Esophagus muscularis mucosa (tissue), 4 donors: ENCODE results near the gene NDUFA6. TPM values are rescaled to one million over a fixed set of nuclear protein-coding genes. Genes with fewer than 3 reads are reported as not detected.
A peak's percentile ranks its signal among the peaks of the same experiment; 100 is the strongest.
"Not testable (repeated sequence)": the region's sequence is repeated elsewhere in the genome, so short reads cannot be mapped to it uniquely, and the experiment has no call there.

ENCODE experiments used
- DNase-seq: peaks from one replicate; pipeline ENCODE4 v3.0.0-alpha.2; 2017; ENCODE audit errors: extremely low spot score
- H3K27ac ChIP-seq, 4 donors: fragments of 200-600 bp; sonication (generic); replicated peaks in 1 of 4; 1 replicate in 3 of 4; 2 replicates in 1 of 4; pipeline ENCODE4 v1.5.1; 2016 to 2019; ENCODE audit warnings: mild to moderate bottlenecking in 1 of 4
- H3K27me3 ChIP-seq, 4 donors: fragments of 200-600 bp; sonication (generic); one replicate each; pipeline versions ENCODE4 v1.5.1 to v1.6.0; 2016 to 2019
- H3K36me3 ChIP-seq, 4 donors: fragments of 200-600 bp; sonication (generic); one replicate each; pipeline ENCODE4 v1.5.1; 2016 to 2019
- H3K4me1 ChIP-seq, 4 donors: fragments of 200-600 bp; sonication (generic); one replicate each; pipeline ENCODE4 v1.5.1; 2016 to 2019
- H3K4me3 ChIP-seq, 4 donors: fragments of 200-600 bp; sonication (generic); 1 replicate in 2 of 4; 2 replicates in 2 of 4; pipeline ENCODE4 v1.5.1; 2016 to 2019; ENCODE audit warnings: mild to moderate bottlenecking in 4 of 4, moderate library complexity in 1 of 4
- H3K9me3 ChIP-seq, 4 donors: fragments of 200-600 bp; sonication (generic); 1 replicate in 3 of 4; 2 replicates in 1 of 4; pipeline ENCODE4 v1.5.1; 2016 to 2019
- EP300 ChIP-seq: sonication (generic); formaldehyde crosslinking; IDR thresholded peaks from one replicate; pipeline ENCODE4 v1.6.1; 2017; ENCODE audit warnings: antibody characterized with exemption
- POLR2A ChIP-seq: fragments of 450-650 bp; IDR thresholded peaks from one replicate; pipeline ENCODE4 v1.6.1; 2017; ENCODE audit warnings: antibody characterized with exemption, moderate library complexity, mild to moderate bottlenecking, low read depth
- POLR2AphosphoS5 ChIP-seq, 2 donors: sonication (generic); formaldehyde crosslinking; IDR thresholded peaks; one replicate each; pipeline ENCODE4 v1.6.1; 2017; ENCODE audit warnings: antibody characterized with exemption in 2 of 2
- WGBS: methylation state at CpG from one replicate; pipeline ENCODE4 v1.1.5; 2018; 5-methylcytosine and 5-hydroxymethylcytosine counted together
- intact Hi-C: fragments of 100-400 bp; cut with DNase I; formaldehyde crosslinking; loops from one replicate; pipeline ENCODE4 v1.15.1; 2023
- total RNA-seq, 4 donors: library from RNA; depleted of rRNA; stranded (reverse); fragments of >200 nt; gene quantifications; one replicate each; pipeline versions ENCODE4 v1.1.0 to v1.2.1, GENCODE V29; 2016
- TF ChIP-seq, protein P1 (sequence below), 3 experiments: fragments of 200-600 bp in 2 of 3; fragments of 450-650 bp in 1 of 3; sonication (generic) in 2 of 3; IDR thresholded peaks; one replicate each; pipeline ENCODE4 v1.5.1; 2017 to 2019; ENCODE audit warnings: antibody characterized with exemption in 3 of 3, mild to moderate bottlenecking in 2 of 3, moderate library complexity in 1 of 3

Gene NDUFA6
- total RNA-seq, 4 donors from 2014 or later, result 54.0 to 90.9 (median 75.8) TPM

DNA sequence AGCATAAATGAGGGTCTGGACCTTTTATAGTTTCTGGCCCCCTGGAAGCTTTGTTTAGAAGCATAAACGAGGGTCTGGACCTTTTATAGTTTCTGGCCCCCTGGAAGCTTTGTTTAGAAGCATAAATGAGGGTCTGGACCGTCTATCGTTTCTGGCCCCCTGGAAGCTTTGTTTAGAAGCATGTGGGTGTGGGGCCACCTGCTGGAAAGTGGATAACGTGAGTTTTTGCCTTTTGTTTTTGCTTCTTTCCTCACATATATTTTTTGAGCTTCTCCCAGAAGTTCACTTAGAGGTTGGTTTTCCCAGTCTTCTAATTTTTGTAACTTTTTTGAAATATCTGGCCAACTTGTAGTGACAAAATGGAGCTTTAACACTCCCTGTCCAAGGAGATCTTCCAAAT lies 22.2 kb upstream of the NDUFA6 start:
- H3K27ac ChIP-seq, DNase-seq, H3K36me3 ChIP-seq, H3K4me3 ChIP-seq, H3K4me1 ChIP-seq, H3K27me3 ChIP-seq: not testable (repeated sequence)
- peaks cover 0 to 12% (median 3%) of the 10 kb centered on the region in 4 donors for H3K9me3 ChIP-seq
- intact Hi-C loops, result loop anchor here (10.0 kb wide), 1 partner anchor 148 kb away; the partner anchor contains the start of gene SEPTIN3
- 29% methylated on average over 4 of the region's 4 CpGs for WGBS
- TF ChIP-seq, protein P1, sequence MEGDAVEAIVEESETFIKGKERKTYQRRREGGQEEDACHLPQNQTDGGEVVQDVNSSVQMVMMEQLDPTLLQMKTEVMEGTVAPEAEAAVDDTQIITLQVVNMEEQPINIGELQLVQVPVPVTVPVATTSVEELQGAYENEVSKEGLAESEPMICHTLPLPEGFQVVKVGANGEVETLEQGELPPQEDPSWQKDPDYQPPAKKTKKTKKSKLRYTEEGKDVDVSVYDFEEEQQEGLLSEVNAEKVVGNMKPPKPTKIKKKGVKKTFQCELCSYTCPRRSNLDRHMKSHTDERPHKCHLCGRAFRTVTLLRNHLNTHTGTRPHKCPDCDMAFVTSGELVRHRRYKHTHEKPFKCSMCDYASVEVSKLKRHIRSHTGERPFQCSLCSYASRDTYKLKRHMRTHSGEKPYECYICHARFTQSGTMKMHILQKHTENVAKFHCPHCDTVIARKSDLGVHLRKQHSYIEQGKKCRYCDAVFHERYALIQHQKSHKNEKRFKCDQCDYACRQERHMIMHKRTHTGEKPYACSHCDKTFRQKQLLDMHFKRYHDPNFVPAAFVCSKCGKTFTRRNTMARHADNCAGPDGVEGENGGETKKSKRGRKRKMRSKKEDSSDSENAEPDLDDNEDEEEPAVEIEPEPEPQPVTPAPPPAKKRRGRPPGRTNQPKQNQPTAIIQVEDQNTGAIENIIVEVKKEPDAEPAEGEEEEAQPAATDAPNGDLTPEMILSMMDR (IDR thresholded peaks at IDR 0.05), result peak in 2 of 3 experiments; percentile 11 to 17

DNA sequence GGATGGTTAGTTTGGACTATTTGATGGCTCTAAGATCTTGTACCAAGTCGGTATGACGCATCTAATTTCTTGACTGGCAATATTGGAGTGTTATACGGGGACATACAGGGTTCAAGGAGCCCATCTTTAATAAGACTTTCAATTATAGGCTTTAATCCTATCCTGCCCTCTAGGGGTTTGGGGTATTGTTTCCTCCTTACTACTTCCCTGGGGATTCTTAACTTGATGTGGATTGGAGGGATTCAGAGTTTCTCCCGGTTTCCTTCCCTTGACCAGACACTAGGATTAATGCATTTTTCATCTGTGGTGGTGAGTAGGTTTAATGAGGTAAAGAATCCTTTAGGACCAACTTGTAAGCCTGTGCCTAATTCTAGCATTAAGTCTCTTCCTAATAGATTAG lies 21.2 kb upstream of the NDUFA6 start:
- no peak for DNase-seq
- 88% methylated on average over 4 of the region's 4 CpGs for WGBS
- no peaks in the 10 kb centered on the region for H3K36me3 ChIP-seq
- H3K4me3 ChIP-seq, result no peak overlapping the region
- no peaks in the 10 kb centered on the region for H3K27me3 ChIP-seq
- peaks cover 0 to 12% (median 3%) of the 10 kb centered on the region in 4 donors for H3K9me3 ChIP-seq
- no peak overlapping the region for H3K27ac ChIP-seq
- no peak for TF ChIP-seq POLR2AphosphoS5 (IDR thresholded peaks at IDR 0.05)
- TF ChIP-seq, protein P1 (IDR thresholded peaks at IDR 0.05), result no peak
- no peak for TF ChIP-seq POLR2A
- TF ChIP-seq EP300, result no peak
- no peaks in the 10 kb centered on the region for H3K4me1 ChIP-seq
- intact Hi-C loops, result loop anchor here (10.0 kb wide), 1 partner anchor 147 kb away; the partner anchor contains the start of gene SEPTIN3

DNA sequence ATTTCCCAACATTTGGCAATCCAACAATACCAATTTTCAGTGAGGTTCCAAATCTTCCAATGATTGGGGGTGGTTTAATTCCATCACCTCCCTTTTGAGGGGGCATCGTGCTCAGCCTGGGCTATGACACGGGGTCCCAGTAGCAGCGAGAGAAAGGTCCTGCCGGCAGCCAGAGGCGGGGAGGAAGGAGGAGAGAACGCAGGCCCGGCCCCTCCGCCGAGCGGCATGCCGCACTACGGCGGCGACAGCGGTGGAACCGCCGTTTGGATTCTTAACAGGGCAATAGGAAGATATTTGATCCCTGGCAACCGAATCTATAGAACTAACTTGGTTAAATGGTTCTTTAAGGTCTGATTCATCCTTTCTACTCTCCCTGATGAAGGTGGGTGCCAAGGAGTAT lies 18.3 kb upstream of the NDUFA6 start:
- WGBS, result 81% methylated on average over 17 of the region's 18 CpGs
- DNase-seq, result no peak
- TF ChIP-seq POLR2A (no peak), EP300 (no peak)
- TF ChIP-seq, protein P1 (IDR thresholded peaks at IDR 0.05), result no peak
- no peak overlapping the region for H3K4me3 ChIP-seq
- no peaks in the 10 kb centered on the region for H3K27me3 ChIP-seq
- intact Hi-C loops, result no loop called here
- peaks cover 0 to 16% (median 11%) of the 10 kb centered on the region in 4 donors for H3K9me3 ChIP-seq
- no peaks in the 10 kb centered on the region for H3K4me1 ChIP-seq
- H3K27ac ChIP-seq, result no peak overlapping the region
- no peaks in the 10 kb centered on the region for H3K36me3 ChIP-seq

DNA sequence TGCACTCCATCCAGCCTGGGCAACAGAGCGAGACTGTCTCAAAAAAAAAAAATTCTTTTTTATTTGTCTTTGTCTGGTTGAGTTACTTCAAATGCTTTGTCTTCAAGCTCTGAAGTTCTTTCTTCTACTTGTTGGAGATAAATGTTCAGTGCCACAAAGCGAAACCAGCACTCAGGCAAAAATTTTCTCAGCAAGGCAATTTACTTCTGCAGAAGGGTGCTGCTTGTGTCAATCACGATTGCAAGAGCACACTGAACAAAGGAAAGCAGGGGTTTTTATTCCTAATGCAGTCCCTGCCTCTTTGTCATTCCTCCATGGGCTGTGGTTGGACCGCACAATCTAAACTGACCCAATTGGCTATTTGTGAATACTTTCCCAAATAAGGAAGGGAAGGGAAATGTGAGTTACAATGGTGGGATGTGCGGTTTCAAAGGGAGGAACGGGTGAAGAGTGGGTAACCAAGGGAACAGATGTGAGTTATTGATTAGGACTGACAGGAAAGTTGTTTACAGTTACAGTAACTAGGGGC lies 13.8 kb upstream of the NDUFA6 start:
- WGBS, result 96% methylated on average over 6 of the region's 6 CpGs
- DNase-seq, intact Hi-C loops, H3K36me3 ChIP-seq, H3K4me3 ChIP-seq, H3K27ac ChIP-seq, H3K4me1 ChIP-seq, H3K27me3 ChIP-seq: not testable (repeated sequence)
- H3K9me3 ChIP-seq, result peaks cover 0 to 44% (median 25%) of the 10 kb centered on the region in 4 donors

DNA sequence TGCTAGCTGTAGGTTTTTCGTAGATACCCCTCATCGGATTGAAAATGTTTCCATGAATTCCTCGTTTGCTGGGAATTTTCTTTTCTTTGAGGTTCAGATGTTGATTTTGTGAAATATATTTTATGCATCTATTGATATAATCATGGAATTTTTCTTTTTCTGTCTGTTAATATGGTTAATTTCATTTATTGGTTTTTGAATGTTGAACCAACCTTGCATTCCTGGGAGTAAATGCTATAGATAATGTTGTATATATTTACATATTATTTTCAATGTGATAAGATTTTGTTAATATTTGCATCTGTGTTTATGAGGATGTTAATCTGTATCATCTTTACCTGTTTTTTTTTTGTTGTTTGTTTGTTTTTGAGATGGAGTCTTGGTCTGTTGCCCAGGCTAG lies 10.6 kb upstream of the NDUFA6 start:
- intact Hi-C loops, result no loop called here
- H3K27ac ChIP-seq, result no peak overlapping the region
- WGBS, result 98% methylated on average over 3 of the region's 3 CpGs
- H3K36me3 ChIP-seq, result peaks cover 0 to 11% (median 3%) of the 10 kb centered on the region in 4 donors
- H3K4me1 ChIP-seq, result no peaks in the 10 kb centered on the region
- DNase-seq, result no peak
- H3K9me3 ChIP-seq, result peaks cover 0 to 46% (median 25%) of the 10 kb centered on the region in 4 donors
- no peak overlapping the region for H3K4me3 ChIP-seq
- H3K27me3 ChIP-seq, result no peaks in the 10 kb centered on the region
- TF ChIP-seq POLR2A, result no peak
- TF ChIP-seq EP300, result no peak
- TF ChIP-seq, protein P1 (IDR thresholded peaks at IDR 0.05), result no peak
- TF ChIP-seq POLR2AphosphoS5 (IDR thresholded peaks at IDR 0.05), result no peak
